Right cardiac atrium (tissue), 5 donors: ENCODE measurements around the gene CCNF. TPM values are rescaled to one million over a fixed set of nuclear protein-coding genes. Genes with fewer than 3 reads are reported as not detected.

Experiments
- ATAC-seq, 2 donors: fragments of 200-7000 bp; cut with Tn5 transposase; one replicate each; pipeline versions ENCODE4 v1.8.0 to v1.9.1; 2020; ENCODE audit warnings: moderate library complexity in 2 of 2, mild to moderate bottlenecking in 1 of 2
- DNase-seq, 3 donors: peaks; one replicate each; pipeline ENCODE4 v3.0.0-alpha.2; 2020
- H3K27ac ChIP-seq: one replicate; pipeline ENCODE4 v1.5.1; 2013; ENCODE audit warnings: mild to moderate bottlenecking, low read length, control low read depth, moderate library complexity
- H3K27me3 ChIP-seq: one replicate; pipeline ENCODE4 v1.6.1; 2013; ENCODE audit not compliant: control insufficient read depth, insufficient read depth
- H3K4me1 ChIP-seq: one replicate; pipeline ENCODE4 v1.6.1; 2013; ENCODE audit warnings: low read length; ENCODE audit not compliant: control insufficient read depth, insufficient read depth
- H3K4me3 ChIP-seq: one replicate; pipeline ENCODE4 v1.5.1; 2013; ENCODE audit warnings: low read length, control low read depth
- H3K9me3 ChIP-seq: one replicate; pipeline ENCODE4 v1.6.1; 2013; ENCODE audit warnings: low read length; ENCODE audit not compliant: control insufficient read depth
- WGBS: extraction: QIAGEN DNeasy Blood & Tissue Kit; methylation state at CpG from one replicate; pipeline ENCODE4 v1.1.7; 2013; 5-methylcytosine and 5-hydroxymethylcytosine counted together
- intact Hi-C, 4 donors: fragments of 100-400 bp; cut with DNase I; formaldehyde crosslinking; loops; one replicate each; pipeline versions ENCODE4 v1.11.0 to v1.14.0; 2022 to 2023
- polyA plus RNA-seq: library from polyadenylated mRNA; stranded (reverse); fragments of 200-250 nt; gene quantifications from one replicate; pipeline ENCODE4 v1.2.3, GENCODE V29; 2013
- total RNA-seq, 4 donors: library from RNA; stranded (reverse); fragmentation: NEBNext Ultra II Directional; extraction: Animal tissue kit (Norgen Biotek cat#: 25700); gene quantifications; one replicate each; pipeline ENCODE4 v1.2.1, GENCODE V29; 2021
- donor health status: healthy with polysubstance abuse.
- donor health status: DM: no; HTN: yes; CAD: no.
- donor health status: DM: no; HTN: no; CAD: no.
- donor health status: DM: no; HTN: yes; CAD: no; lungs with severe emphysema.
- donor health status: DM: yes; HTN: yes; CAD: no.

The CCNF gene
- total and polyA plus RNA-seq, 5 donors, result 0.70 to 1.9 (median 1.2) TPM

GRCh38 chr16:2458887-2459646 lies 29.8 kb downstream of the CCNF start:
- WGBS, result 23% methylated on average over 18 of the region's 18 CpGs
- Histone ChIP-seq H3K9me3 (no peaks in the 10 kb centered on the region), H3K27ac (no peak overlapping the region), H3K27me3 (no peaks in the 10 kb centered on the region), H3K4me1 (no peaks in the 10 kb centered on the region), H3K4me3 (peak overlapping the region; percentile 20)
- intact Hi-C loops, result no loop called here
- DNase-seq (peak in 1 of 3 donors; percentile 54), ATAC-seq (peak in 1 of 2 donors; percentile 15)

- intact Hi-C loops, result loop anchor here in 1 of 4 donors (1.0 kb wide), 1 partner anchor 14 kb away; no protein-coding TSS in a partner anchor
- H3K27me3 ChIP-seq, result no peaks in the 10 kb centered on the region
- ATAC-seq (peak; percentile 97), DNase-seq (peak; percentile 98 to 99 (median 98))
- under 1% methylated on average over 66 of the region's 66 CpGs for WGBS
- H3K9me3 ChIP-seq, result no peaks in the 10 kb centered on the region
- H3K27ac ChIP-seq, result no peak within 1 kb of the TSS
- peak within 1 kb of the TSS; percentile 20 for H3K4me3 ChIP-seq
- no peaks in the 10 kb centered on the region for H3K4me1 ChIP-seq
These were observed 30.6 kb downstream of the CCNF start, which contains the start of gene TEDC2 for GRCh38 chr16:2459647-2460390. Gene TEDC2, plus strand, starts transcription at chr16:2460109. Its CDS starts 36 bp downstream, at chr16:2460145.

GRCh38 chr16:2460391-2460713 lies 31.1 kb downstream of the CCNF start:
- Histone ChIP-seq H3K27me3 (no peaks in the 10 kb centered on the region), H3K4me1 (no peaks in the 10 kb centered on the region), H3K4me3 (peak overlapping the region; percentile 20), H3K27ac (no peak overlapping the region), H3K9me3 (no peaks in the 10 kb centered on the region)
- intact Hi-C loops, result loop anchor here in 1 of 4 donors (1.0 kb wide), 1 partner anchor 14 kb away; no protein-coding TSS in a partner anchor
- ATAC-seq, result no peak
- no peak for DNase-seq
- 5% methylated on average over 20 of the region's 20 CpGs for WGBS

GRCh38 chr16:2460916-2461315 lies 31.7 kb downstream of the CCNF start:
- 84% methylated on average over 13 of the region's 13 CpGs for WGBS
- no peaks in the 10 kb centered on the region for H3K27me3 ChIP-seq
- DNase-seq (peak in 1 of 3 donors; percentile 44), ATAC-seq (no peak)
- H3K4me1 ChIP-seq, result no peaks in the 10 kb centered on the region
- no peak overlapping the region for H3K4me3 ChIP-seq
- no peaks in the 10 kb centered on the region for H3K9me3 ChIP-seq
- H3K27ac ChIP-seq, result no peak overlapping the region
- intact Hi-C loops, result loop anchor here in 1 of 4 donors (1.0 kb wide), 1 partner anchor 13 kb away; no protein-coding TSS in a partner anchor

- H3K4me1 ChIP-seq, result no peaks in the 10 kb centered on the region
- H3K4me3 ChIP-seq, result no peak overlapping the region
- H3K9me3 ChIP-seq, result no peaks in the 10 kb centered on the region
- H3K27ac ChIP-seq, result no peak overlapping the region
- ATAC-seq, result no peak
- DNase-seq, result peak in 1 of 3 donors; percentile 34
- intact Hi-C loops, result no loop called here
- WGBS, result 91% methylated on average over 23 of the region's 23 CpGs
- no peaks in the 10 kb centered on the region for H3K27me3 ChIP-seq
These were observed 33.0 kb downstream of the CCNF start for GRCh38 chr16:2462031-2462866.

- Histone ChIP-seq H3K9me3 (no peaks in the 10 kb centered on the region), H3K4me1 (peaks cover 3% of the 10 kb centered on the region), H3K27me3 (no peaks in the 10 kb centered on the region), H3K4me3 (no peak overlapping the region), H3K27ac (no peak overlapping the region)
- ATAC-seq, result no peak
- intact Hi-C loops, result no loop called here
- peak in 2 of 3 donors; percentile 34 to 50 for DNase-seq
- WGBS, result 81% methylated on average over 12 of the region's 12 CpGs
These were observed 35.1 kb downstream of the CCNF start for GRCh38 chr16:2464333-2464732.

- DNase-seq (peak in 2 of 3 donors; percentile 36 to 39), ATAC-seq (no peak)
- Histone ChIP-seq H3K27me3 (no peaks in the 10 kb centered on the region), H3K4me1 (peaks cover 3% of the 10 kb centered on the region), H3K4me3 (no peak overlapping the region), H3K9me3 (no peaks in the 10 kb centered on the region), H3K27ac (no peak overlapping the region)
- intact Hi-C loops, result no loop called here
- 83% methylated on average over 12 of the region's 12 CpGs for WGBS
These were observed 36.6 kb downstream of the CCNF start for GRCh38 chr16:2465653-2466415.

- no peaks in the 10 kb centered on the region for H3K27me3 ChIP-seq
- no peak for ATAC-seq
- no peak overlapping the region for H3K27ac ChIP-seq
- no peaks in the 10 kb centered on the region for H3K9me3 ChIP-seq
- H3K4me3 ChIP-seq, result no peak overlapping the region
- intact Hi-C loops, result no loop called here
- WGBS, result 78% methylated on average over 29 of the region's 29 CpGs
- H3K4me1 ChIP-seq, result peaks cover 3% of the 10 kb centered on the region
- DNase-seq, result peak in 2 of 3 donors; percentile 66 to 67
These were observed 37.6 kb downstream of the CCNF start for GRCh38 chr16:2466667-2467527.

- H3K4me3 ChIP-seq, result peak overlapping the region; percentile 50
- DNase-seq (peak; percentile 87 to 95 (median 94)), ATAC-seq (peak; percentile 73 to 80)
- H3K27me3 ChIP-seq, result no peaks in the 10 kb centered on the region
- WGBS, result 1% methylated on average over 80 of the region's 80 CpGs
- peaks cover 3% of the 10 kb centered on the region for H3K4me1 ChIP-seq
- no peaks in the 10 kb centered on the region for H3K9me3 ChIP-seq
- H3K27ac ChIP-seq, result no peak overlapping the region
- intact Hi-C loops, result no loop called here
These were observed 38.4 kb downstream of the CCNF start for GRCh38 chr16:2467528-2468232.
